NT2/D1 (cell line): ENCODE measurements around the gene TECTA.

Experiments used
- SUZ12 ChIP-seq: IDR thresholded peaks from 2 replicates; pipeline ENCODE4 v1.6.1; 2011; ENCODE audit not compliant: insufficient read length, insufficient read depth; ENCODE audit errors: extremely low read depth
- YY1 ChIP-seq: IDR thresholded peaks from 2 replicates; pipeline ENCODE4 v1.6.1; 2011; ENCODE audit not compliant: insufficient read length, insufficient read depth
- ZNF274 ChIP-seq: IDR thresholded peaks from 2 replicates; pipeline ENCODE4 v1.6.1; 2011; ENCODE audit warnings: mild to moderate bottlenecking, low read depth, low read length

DNA sequence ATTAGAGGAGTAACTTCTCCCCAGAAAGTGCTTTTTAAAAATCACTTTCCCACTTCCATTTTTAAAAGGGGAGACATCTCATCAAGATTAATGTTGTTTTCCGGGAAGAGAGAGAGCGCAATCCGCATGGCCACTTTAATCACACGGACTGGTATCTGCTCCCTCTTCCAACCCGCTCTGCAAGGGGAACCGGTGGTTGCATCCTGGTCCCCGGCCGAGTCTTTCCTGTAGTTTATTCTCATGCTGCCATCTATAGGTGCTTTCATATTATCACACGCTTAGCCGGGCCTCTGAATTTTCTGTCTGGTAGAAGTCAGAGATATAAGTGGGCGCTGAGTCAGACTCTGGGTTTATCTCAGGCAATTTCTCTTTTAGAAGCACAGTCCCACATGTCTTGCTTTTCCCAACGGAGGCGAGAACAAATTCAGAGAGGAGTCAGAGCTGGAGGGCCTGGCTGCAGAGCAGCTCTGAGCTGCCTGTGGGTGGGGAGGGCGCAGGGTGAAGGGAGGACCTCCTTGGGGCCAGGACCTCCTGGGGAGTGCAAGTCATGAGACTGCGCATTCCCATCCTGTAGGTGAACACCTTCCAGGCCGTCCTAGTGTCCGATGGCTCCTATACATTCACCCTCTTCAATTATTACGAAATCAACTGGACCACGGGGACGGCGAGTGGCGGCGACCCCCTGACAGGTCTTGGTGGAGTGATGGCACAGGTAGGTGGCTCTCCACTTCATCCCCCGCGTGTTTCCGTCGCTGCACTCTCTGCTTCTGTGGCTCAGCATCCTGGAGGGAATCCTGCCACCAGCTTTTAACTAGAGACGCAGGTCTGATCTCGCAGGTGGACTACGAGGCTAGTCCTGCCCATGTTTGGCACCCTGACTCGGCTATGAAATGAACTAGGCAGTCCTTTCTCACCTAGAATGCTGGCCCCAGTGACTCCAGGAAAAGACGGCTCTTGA, 11.7 kb downstream of the TECTA start:
- TF ChIP-seq YY1 = no peak
- TF ChIP-seq ZNF274 = no peak
- no peak for TF ChIP-seq SUZ12
